GM23338 (cell line): ENCODE measurements around the gene PRSS50. TPM values are rescaled to one million over a fixed set of nuclear protein-coding genes. Genes with fewer than 3 reads are reported as not detected.
A peak's percentile ranks its signal among the peaks of the same experiment; 100 is the strongest.

Experiments used
- ATAC-seq: fragments of 200-7000 bp; cut with Tn5 transposase; 3 replicates; pipeline ENCODE4 v1.9.1; 2020
- DNase-seq: peaks from one replicate; pipeline ENCODE4 v3.0.0-alpha.2; 2015; ENCODE audit warnings: low spot score
- H2AFZ ChIP-seq: fragments of 200-600 bp; sonication (generic); 2 replicates; pipeline ENCODE4 v1.8.0; 2016; ENCODE audit warnings: antibody characterized with exemption, mild to moderate bottlenecking, moderate library complexity
- H3F3A ChIP-seq: fragments of 200-600 bp; sonication (generic); replicated peaks from 2 replicates; pipeline ENCODE4 v1.8.0; 2017; ENCODE audit warnings: antibody characterized with exemption, mixed run types, low read depth
- H3K27ac ChIP-seq: fragments of 200-600 bp; sonication (generic); 2 replicates; pipeline ENCODE4 v1.6.1; 2016; ENCODE audit warnings: low read depth
- H3K27me3 ChIP-seq: fragments of 200-600 bp; sonication (generic); 2 replicates; pipeline ENCODE4 v1.8.0; 2016; ENCODE audit warnings: mild to moderate bottlenecking, mixed run types, moderate library complexity; ENCODE audit not compliant: insufficient read depth
- H3K36me3 ChIP-seq: fragments of 200-600 bp; sonication (generic); 2 replicates; pipeline ENCODE4 v1.8.0; 2016; ENCODE audit warnings: mild to moderate bottlenecking; ENCODE audit not compliant: insufficient read depth
- H3K4me1 ChIP-seq: fragments of 200-600 bp; sonication (generic); 2 replicates; pipeline ENCODE4 v1.8.0; 2016; ENCODE audit warnings: mild to moderate bottlenecking, moderate library complexity; ENCODE audit not compliant: insufficient read depth
- H3K4me2 ChIP-seq: fragments of 200-600 bp; sonication (generic); 2 replicates; pipeline ENCODE4 v1.7.1; 2017; ENCODE audit warnings: mixed run types
- H3K4me3 ChIP-seq: fragments of 200-600 bp; sonication (generic); 2 replicates; pipeline ENCODE4 v1.6.1; 2016; ENCODE audit warnings: mixed run types
- H3K79me2 ChIP-seq: fragments of 200-600 bp; sonication (generic); replicated peaks from 2 replicates; pipeline ENCODE4 v1.8.0; 2017; ENCODE audit warnings: mild to moderate bottlenecking; ENCODE audit not compliant: insufficient read depth
- H3K9me2 ChIP-seq: fragments of 200-600 bp; sonication (generic); 2 replicates; pipeline ENCODE4 v1.8.0; 2017; ENCODE audit not compliant: insufficient read depth
- H4K20me1 ChIP-seq: fragments of 200-600 bp; sonication (generic); replicated peaks from 2 replicates; pipeline ENCODE4 v1.8.0; 2017; ENCODE audit warnings: mild to moderate bottlenecking; ENCODE audit not compliant: insufficient read depth
- H3K27ac Mint-ChIP-seq: 2 replicates; pipeline ENCODE4 v1.8.0; 2020; ENCODE audit warnings: inconsistent platforms, mild to moderate bottlenecking, moderate library complexity, mixed read lengths
- H3K27me3 Mint-ChIP-seq: 3 replicates; pipeline ENCODE4 v1.8.0; 2022; ENCODE audit warnings: low read depth, mild to moderate bottlenecking, moderate library complexity, mixed read lengths, inconsistent platforms; ENCODE audit not compliant: insufficient read depth, poor library complexity
- H3K36me3 Mint-ChIP-seq: 3 replicates; pipeline ENCODE4 v1.8.0; 2021; ENCODE audit warnings: low read depth, mild to moderate bottlenecking, inconsistent platforms, moderate library complexity, mixed read lengths
- H3K4me1 Mint-ChIP-seq: 3 replicates; pipeline ENCODE4 v1.8.0; 2020; ENCODE audit warnings: mild to moderate bottlenecking, inconsistent platforms, mixed read lengths
- H3K4me3 Mint-ChIP-seq: 3 replicates; pipeline ENCODE4 v1.8.0; 2021; ENCODE audit warnings: moderate library complexity, mild to moderate bottlenecking, inconsistent platforms, mixed read lengths
- H3K9me3 Mint-ChIP-seq: 3 replicates; pipeline ENCODE4 v1.8.0; 2020; ENCODE audit warnings: moderate library complexity, mild to moderate bottlenecking, inconsistent platforms, mixed read lengths
- EZH2 ChIP-seq: fragments of 200-600 bp; sonication (generic); IDR thresholded peaks from one replicate; pipeline ENCODE4 v1.8.0; 2017; ENCODE audit warnings: antibody characterized with exemption, mild to moderate bottlenecking, low read depth; ENCODE audit not compliant: unreplicated experiment
- EZH2phosphoT487 ChIP-seq: fragments of 200-600 bp; sonication (generic); IDR thresholded peaks from one replicate; pipeline ENCODE4 v1.8.1; 2018; ENCODE audit warnings: antibody characterized with exemption; ENCODE audit not compliant: unreplicated experiment
- JUNB ChIP-seq: IDR thresholded peaks from one replicate; pipeline ENCODE4 v1.6.1; 2016; ENCODE audit warnings: antibody characterized with exemption; ENCODE audit not compliant: unreplicated experiment
- NANOG ChIP-seq: IDR thresholded peaks from 2 replicates; pipeline ENCODE4 v1.6.1; 2016; ENCODE audit warnings: antibody characterized with exemption, borderline replicate concordance
- POLR2AphosphoS5 ChIP-seq: IDR thresholded peaks from 2 replicates; pipeline ENCODE4 v1.6.1; 2016; ENCODE audit warnings: antibody characterized with exemption, low read depth
- STAT1 ChIP-seq: IDR thresholded peaks from one replicate; pipeline ENCODE4 v1.6.1; 2016; ENCODE audit warnings: antibody characterized with exemption; ENCODE audit not compliant: unreplicated experiment
- ZNF331 ChIP-seq: fragments of 250-450 bp; sonication (Bioruptor Pico); IDR thresholded peaks from 2 replicates; pipeline ENCODE4 v1.5.0; 2020; ENCODE audit warnings: low read depth, mild to moderate bottlenecking, moderate library complexity
- polyA plus RNA-seq: library from polyadenylated mRNA; unstranded; fragments of >200 nt; fragmentation: Nextera tagmentation; extraction: Ambion mirVana; gene quantifications from 2 replicates; pipeline ENCODE4 v1.2.1, GENCODE V29; 2016
- total RNA-seq: library from RNA; depleted of rRNA; stranded (reverse); fragments of >200 nt; shearing (Covaris generic); gene quantifications from 2 replicates; pipeline ENCODE4 v1.2.3, GENCODE V29; 2014
- TF ChIP-seq, protein P1 (sequence below): IDR thresholded peaks from 2 replicates; pipeline ENCODE4 v1.6.1; 2016; ENCODE audit warnings: antibody characterized with exemption
- TF ChIP-seq, protein P2 (sequence below): IDR thresholded peaks from one replicate; pipeline ENCODE4 v1.6.1; 2018; ENCODE audit warnings: antibody characterized with exemption; ENCODE audit not compliant: unreplicated experiment
- TF ChIP-seq, protein P3 (sequence below), 2 experiments: fragments of 200-600 bp in 1 of 2; sonication (generic) in 1 of 2; conservative IDR thresholded peaks; 2 replicates each; pipeline versions ENCODE4 v1.5.1 to v1.6.1; 2016 to 2017; ENCODE audit warnings: antibody characterized with exemption in 2 of 2, low read depth in 2 of 2, mild to moderate bottlenecking in 2 of 2, moderate library complexity in 1 of 2

Gene PRSS50
- total and polyA plus RNA-seq, 2 experiments from 2014 or later = 0.60 to 1.5 TPM

DNA sequence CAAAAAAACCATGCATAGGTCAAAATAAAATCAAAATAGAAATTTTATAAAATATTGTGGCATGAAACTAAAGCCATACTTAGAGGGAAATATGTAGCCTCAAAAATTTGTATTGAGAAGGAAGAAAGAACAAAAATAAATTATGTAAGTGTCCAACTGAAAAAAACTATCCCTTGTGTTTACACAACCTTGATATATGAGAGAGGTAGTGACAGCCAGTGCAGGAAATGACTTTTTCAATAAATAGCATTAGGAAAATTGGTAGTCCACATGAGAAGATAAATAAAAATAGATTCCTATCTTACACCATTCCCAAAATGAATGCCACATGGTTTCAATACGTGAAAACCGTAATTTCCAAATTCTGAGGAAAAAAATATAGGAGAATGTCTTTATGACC lies 13.2 kb upstream of the PRSS50 start (continued):
- TF ChIP-seq JUNB (no peak), NANOG (no peak), ZNF331 (CRISPR knock-in tag) (no peak), STAT1 (no peak)

DNA sequence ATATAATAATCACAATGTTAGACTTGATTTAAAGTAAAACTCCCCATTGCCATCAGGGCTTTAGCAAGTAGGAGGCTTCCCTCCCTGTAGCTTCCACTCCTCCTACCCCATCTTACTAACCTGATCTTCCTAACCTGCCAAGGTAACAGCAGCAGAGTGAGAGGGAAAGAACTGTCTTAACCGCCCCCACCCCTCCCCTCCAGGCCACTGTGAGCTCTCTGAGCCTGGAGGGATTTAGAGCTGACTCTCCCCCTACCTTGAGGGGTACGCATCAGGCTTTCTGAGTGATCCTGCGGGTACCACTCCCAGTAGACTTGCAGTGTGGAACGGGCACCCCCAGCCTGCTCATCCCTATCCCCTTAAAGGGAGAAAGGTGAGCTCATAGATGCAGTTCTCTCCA lies 11.4 kb upstream of the PRSS50 start:
- peak; percentile 73 for ATAC-seq
- peak; percentile 19 for DNase-seq
- no peak for TF ChIP-seq STAT1
- TF ChIP-seq, protein P1, sequence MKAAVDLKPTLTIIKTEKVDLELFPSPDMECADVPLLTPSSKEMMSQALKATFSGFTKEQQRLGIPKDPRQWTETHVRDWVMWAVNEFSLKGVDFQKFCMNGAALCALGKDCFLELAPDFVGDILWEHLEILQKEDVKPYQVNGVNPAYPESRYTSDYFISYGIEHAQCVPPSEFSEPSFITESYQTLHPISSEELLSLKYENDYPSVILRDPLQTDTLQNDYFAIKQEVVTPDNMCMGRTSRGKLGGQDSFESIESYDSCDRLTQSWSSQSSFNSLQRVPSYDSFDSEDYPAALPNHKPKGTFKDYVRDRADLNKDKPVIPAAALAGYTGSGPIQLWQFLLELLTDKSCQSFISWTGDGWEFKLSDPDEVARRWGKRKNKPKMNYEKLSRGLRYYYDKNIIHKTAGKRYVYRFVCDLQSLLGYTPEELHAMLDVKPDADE = no peak
- TF ChIP-seq JUNB = no peak
- no peak for TF ChIP-seq POLR2AphosphoS5
- no peak for TF ChIP-seq EZH2
- TF ChIP-seq, protein P2, sequence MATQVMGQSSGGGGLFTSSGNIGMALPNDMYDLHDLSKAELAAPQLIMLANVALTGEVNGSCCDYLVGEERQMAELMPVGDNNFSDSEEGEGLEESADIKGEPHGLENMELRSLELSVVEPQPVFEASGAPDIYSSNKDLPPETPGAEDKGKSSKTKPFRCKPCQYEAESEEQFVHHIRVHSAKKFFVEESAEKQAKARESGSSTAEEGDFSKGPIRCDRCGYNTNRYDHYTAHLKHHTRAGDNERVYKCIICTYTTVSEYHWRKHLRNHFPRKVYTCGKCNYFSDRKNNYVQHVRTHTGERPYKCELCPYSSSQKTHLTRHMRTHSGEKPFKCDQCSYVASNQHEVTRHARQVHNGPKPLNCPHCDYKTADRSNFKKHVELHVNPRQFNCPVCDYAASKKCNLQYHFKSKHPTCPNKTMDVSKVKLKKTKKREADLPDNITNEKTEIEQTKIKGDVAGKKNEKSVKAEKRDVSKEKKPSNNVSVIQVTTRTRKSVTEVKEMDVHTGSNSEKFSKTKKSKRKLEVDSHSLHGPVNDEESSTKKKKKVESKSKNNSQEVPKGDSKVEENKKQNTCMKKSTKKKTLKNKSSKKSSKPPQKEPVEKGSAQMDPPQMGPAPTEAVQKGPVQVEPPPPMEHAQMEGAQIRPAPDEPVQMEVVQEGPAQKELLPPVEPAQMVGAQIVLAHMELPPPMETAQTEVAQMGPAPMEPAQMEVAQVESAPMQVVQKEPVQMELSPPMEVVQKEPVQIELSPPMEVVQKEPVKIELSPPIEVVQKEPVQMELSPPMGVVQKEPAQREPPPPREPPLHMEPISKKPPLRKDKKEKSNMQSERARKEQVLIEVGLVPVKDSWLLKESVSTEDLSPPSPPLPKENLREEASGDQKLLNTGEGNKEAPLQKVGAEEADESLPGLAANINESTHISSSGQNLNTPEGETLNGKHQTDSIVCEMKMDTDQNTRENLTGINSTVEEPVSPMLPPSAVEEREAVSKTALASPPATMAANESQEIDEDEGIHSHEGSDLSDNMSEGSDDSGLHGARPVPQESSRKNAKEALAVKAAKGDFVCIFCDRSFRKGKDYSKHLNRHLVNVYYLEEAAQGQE = no peak
- TF ChIP-seq EZH2phosphoT487 = no peak
- TF ChIP-seq, protein P3, sequence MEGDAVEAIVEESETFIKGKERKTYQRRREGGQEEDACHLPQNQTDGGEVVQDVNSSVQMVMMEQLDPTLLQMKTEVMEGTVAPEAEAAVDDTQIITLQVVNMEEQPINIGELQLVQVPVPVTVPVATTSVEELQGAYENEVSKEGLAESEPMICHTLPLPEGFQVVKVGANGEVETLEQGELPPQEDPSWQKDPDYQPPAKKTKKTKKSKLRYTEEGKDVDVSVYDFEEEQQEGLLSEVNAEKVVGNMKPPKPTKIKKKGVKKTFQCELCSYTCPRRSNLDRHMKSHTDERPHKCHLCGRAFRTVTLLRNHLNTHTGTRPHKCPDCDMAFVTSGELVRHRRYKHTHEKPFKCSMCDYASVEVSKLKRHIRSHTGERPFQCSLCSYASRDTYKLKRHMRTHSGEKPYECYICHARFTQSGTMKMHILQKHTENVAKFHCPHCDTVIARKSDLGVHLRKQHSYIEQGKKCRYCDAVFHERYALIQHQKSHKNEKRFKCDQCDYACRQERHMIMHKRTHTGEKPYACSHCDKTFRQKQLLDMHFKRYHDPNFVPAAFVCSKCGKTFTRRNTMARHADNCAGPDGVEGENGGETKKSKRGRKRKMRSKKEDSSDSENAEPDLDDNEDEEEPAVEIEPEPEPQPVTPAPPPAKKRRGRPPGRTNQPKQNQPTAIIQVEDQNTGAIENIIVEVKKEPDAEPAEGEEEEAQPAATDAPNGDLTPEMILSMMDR (conservative IDR thresholded peaks at IDR 0.05; ENCODE audit: low read depth in 2 of 2) = no peak

More for the DNA sequence above, 11.4 kb upstream of the PRSS50 start:
- Histone ChIP-seq H3K36me3 (no peaks in the 10 kb centered on the region), H3K27me3 (no peaks in the 10 kb centered on the region), H3F3A (no peaks in the 10 kb centered on the region; the same call in 1 of the 2 replicates), H3K4me1 (peaks cover 24% of the 10 kb centered on the region), H3K9me2 (no peaks in the 10 kb centered on the region), H3K27ac (no peak overlapping the region), H3K4me3 (no peak overlapping the region), H2AFZ (no peak overlapping the region), H3K4me2 (no peak overlapping the region), H4K20me1 (no peaks in the 10 kb centered on the region), H3K79me2 (no peaks in the 10 kb centered on the region)
- no peak overlapping the region for H3K27ac Mint-ChIP-seq
- no peaks in the 10 kb centered on the region for H3K9me3 Mint-ChIP-seq
- H3K4me3 Mint-ChIP-seq = no peak overlapping the region
- no peaks in the 10 kb centered on the region for H3K36me3 Mint-ChIP-seq
- peaks cover 6% of the 10 kb centered on the region for H3K27me3 Mint-ChIP-seq
- H3K4me1 Mint-ChIP-seq = peaks cover 25% of the 10 kb centered on the region
